HepG2 (cell line): Measurements from ENCODE around the gene ELMOD3. TPM values are rescaled to one million over a fixed set of nuclear protein-coding genes. Genes with fewer than 3 reads are reported as not detected.
A peak's percentile ranks its signal among the peaks of the same experiment; 100 is the strongest.

Experiments
- ARNTL ChIP-seq: sonication (generic); formaldehyde crosslinking; IDR thresholded peaks from 2 replicates; pipeline ENCODE4 v1.4.0; 2020; ENCODE audit warnings: mild to moderate bottlenecking, missing genetic modification reagents
- BCL6 ChIP-seq: IDR thresholded peaks from 2 replicates; pipeline ENCODE4 v1.6.1; 2016; ENCODE audit warnings: missing genetic modification reagents, missing compliant biosample characterization
- GZF1 ChIP-seq: sonication (generic); formaldehyde crosslinking; IDR thresholded peaks from 2 replicates; pipeline ENCODE4 v1.5.1; 2020; ENCODE audit warnings: mild to moderate bottlenecking, missing genetic modification reagents
- MTA1 ChIP-seq: sonication (generic); formaldehyde crosslinking; IDR thresholded peaks from 2 replicates; pipeline ENCODE4 v1.4.0; 2020; ENCODE audit warnings: missing genetic modification reagents, mild to moderate bottlenecking, borderline replicate concordance
- NFYB ChIP-seq: sonication (generic); formaldehyde crosslinking; IDR thresholded peaks from 2 replicates; pipeline ENCODE4 v1.4.0; 2020; ENCODE audit warnings: missing genetic modification reagents
- ONECUT2 ChIP-seq: sonication (generic); formaldehyde crosslinking; IDR thresholded peaks from 2 replicates; pipeline ENCODE4 v1.4.0; 2020; ENCODE audit warnings: missing genetic modification reagents
- POLR2AphosphoS5 ChIP-seq: IDR thresholded peaks from 2 replicates; pipeline ENCODE4 v1.6.1; 2012; ENCODE audit warnings: low read depth, low read length
- SOX6 ChIP-seq, 2 experiments: fragments of 450-650 bp in 1 of 2; sonication (generic) in 1 of 2; formaldehyde crosslinking in 1 of 2; IDR thresholded peaks; 2 replicates each; pipeline versions ENCODE4 v1.4.0 to v1.6.1; 2017 to 2020; ENCODE audit warnings: antibody characterized with exemption in 1 of 2, mild to moderate bottlenecking in 1 of 2, missing genetic modification reagents in 1 of 2
- SRF ChIP-seq: IDR thresholded peaks from 2 replicates; pipeline ENCODE4 v1.6.1; 2011; ENCODE audit warnings: mild to moderate bottlenecking, low read depth, low read length, moderate library complexity
- TGIF2 ChIP-seq: IDR thresholded peaks from 2 replicates; pipeline ENCODE4 v1.6.1; 2016; ENCODE audit warnings: control low read depth, missing compliant biosample characterization
- YY1 ChIP-seq: IDR thresholded peaks from 2 replicates; pipeline ENCODE4 v1.6.1; 2011; ENCODE audit warnings: low read length, low read depth, moderate library complexity, mild to moderate bottlenecking; ENCODE audit not compliant: insufficient read depth, insufficient replicate concordance
- ZBTB8A ChIP-seq: sonication (generic); formaldehyde crosslinking; IDR thresholded peaks from 2 replicates; pipeline ENCODE4 v1.4.0; 2020; ENCODE audit warnings: mild to moderate bottlenecking, low read depth, missing genetic modification reagents, borderline replicate concordance
- ZFP36L1 ChIP-seq: sonication (generic); formaldehyde crosslinking; IDR thresholded peaks from 2 replicates; pipeline ENCODE4 v1.8.0; 2022; ENCODE audit warnings: mild to moderate bottlenecking, missing genetic modification reagents, moderate library complexity
- ZFYVE20 ChIP-seq: sonication (generic); formaldehyde crosslinking; IDR thresholded peaks from 2 replicates; pipeline ENCODE4 v1.8.0; 2023; ENCODE audit warnings: low read depth, mild to moderate bottlenecking, moderate library complexity, missing genetic modification reagents, borderline replicate concordance
- ZNF136 ChIP-seq: sonication (generic); formaldehyde crosslinking; IDR thresholded peaks from 2 replicates; pipeline ENCODE4 v1.8.1; 2022; ENCODE audit warnings: low read depth, mild to moderate bottlenecking, moderate library complexity, missing genetic modification reagents
- ZNF251 ChIP-seq: sonication (generic); formaldehyde crosslinking; IDR thresholded peaks from 2 replicates; pipeline ENCODE4 v1.9.0; 2021; ENCODE audit warnings: mild to moderate bottlenecking, missing genetic modification reagents
- ZNF263 ChIP-seq: sonication (generic); formaldehyde crosslinking; IDR thresholded peaks from 2 replicates; pipeline ENCODE4 v1.4.0; 2020; ENCODE audit warnings: missing genetic modification reagents
- ZNF326 ChIP-seq: sonication (generic); formaldehyde crosslinking; IDR thresholded peaks from 2 replicates; pipeline ENCODE4 v1.4.0; 2020; ENCODE audit warnings: missing genetic modification reagents, borderline replicate concordance
- ZNF441 ChIP-seq: sonication (generic); formaldehyde crosslinking; IDR thresholded peaks from 2 replicates; pipeline ENCODE4 v1.7.0; 2021; ENCODE audit warnings: missing genetic modification reagents, borderline replicate concordance
- ZNF598 ChIP-seq: sonication (generic); formaldehyde crosslinking; IDR thresholded peaks from 2 replicates; pipeline ENCODE4 v1.5.1; 2020; ENCODE audit warnings: mild to moderate bottlenecking, missing genetic modification reagents, borderline replicate concordance
- ZNF724P ChIP-seq: sonication (generic); formaldehyde crosslinking; IDR thresholded peaks from 2 replicates; pipeline ENCODE4 v1.8.0; 2022; ENCODE audit warnings: missing genetic modification reagents, borderline replicate concordance
- ZSCAN22 ChIP-seq: sonication (generic); formaldehyde crosslinking; IDR thresholded peaks from 2 replicates; pipeline ENCODE4 v1.4.0; 2020; ENCODE audit warnings: mild to moderate bottlenecking, missing genetic modification reagents
- polyA plus RNA-seq, 8 experiments: library from polyadenylated mRNA; depleted of rRNA in 3 of 8; stranded (reverse) in 7 of 8; unstranded in 1 of 8; fragments of >200 nt; fragmentation: Illumina TruSeq in 4 of 8; extraction: Trizol in 4 of 8; gene quantifications; 2 replicates each; pipeline versions ENCODE4 v1.2.1 to v1.2.3, GENCODE V29; 2011 to 2016; ENCODE audit warnings: low read depth in 4 of 8, missing spikeins in 1 of 8, mixed read lengths in 1 of 8; ENCODE audit not compliant: insufficient read depth in 1 of 8
- total RNA-seq, 5 experiments: library from RNA; depleted of rRNA; stranded (reverse); fragments of >200 nt; fragmentation: Illumina TruSeq; extraction: Trizol; gene quantifications; 2 replicates each; pipeline ENCODE4 v1.2.3, GENCODE V29; 2016; ENCODE audit warnings: low read depth in 1 of 5
- TF ChIP-seq, protein P1 (sequence below): sonication (generic); formaldehyde crosslinking; conservative IDR thresholded peaks from 2 replicates; pipeline ENCODE4 v1.8.0; 2022; ENCODE audit warnings: low read depth, missing genetic modification reagents
- TF ChIP-seq, protein P2 (sequence below): IDR thresholded peaks from 2 replicates; pipeline ENCODE4 v1.6.1; 2016; ENCODE audit warnings: missing genetic modification reagents, missing compliant biosample characterization
- TF ChIP-seq, protein P3 (sequence below): sonication (generic); formaldehyde crosslinking; conservative IDR thresholded peaks from 2 replicates; pipeline ENCODE4 v1.4.0; 2020; ENCODE audit warnings: missing genetic modification reagents
- TF ChIP-seq, protein P4 (sequence below): sonication (generic); formaldehyde crosslinking; IDR thresholded peaks from 2 replicates; pipeline ENCODE4 v1.8.1; 2023; ENCODE audit warnings: mild to moderate bottlenecking, moderate library complexity, missing genetic modification reagents

ELMOD3 gene
- total and polyA plus RNA-seq, 2 of the 13 experiments (the other 11 are each of a cell fraction or from before 2014, with no cell fraction given): 13.3 to 19.5 TPM

DNA sequence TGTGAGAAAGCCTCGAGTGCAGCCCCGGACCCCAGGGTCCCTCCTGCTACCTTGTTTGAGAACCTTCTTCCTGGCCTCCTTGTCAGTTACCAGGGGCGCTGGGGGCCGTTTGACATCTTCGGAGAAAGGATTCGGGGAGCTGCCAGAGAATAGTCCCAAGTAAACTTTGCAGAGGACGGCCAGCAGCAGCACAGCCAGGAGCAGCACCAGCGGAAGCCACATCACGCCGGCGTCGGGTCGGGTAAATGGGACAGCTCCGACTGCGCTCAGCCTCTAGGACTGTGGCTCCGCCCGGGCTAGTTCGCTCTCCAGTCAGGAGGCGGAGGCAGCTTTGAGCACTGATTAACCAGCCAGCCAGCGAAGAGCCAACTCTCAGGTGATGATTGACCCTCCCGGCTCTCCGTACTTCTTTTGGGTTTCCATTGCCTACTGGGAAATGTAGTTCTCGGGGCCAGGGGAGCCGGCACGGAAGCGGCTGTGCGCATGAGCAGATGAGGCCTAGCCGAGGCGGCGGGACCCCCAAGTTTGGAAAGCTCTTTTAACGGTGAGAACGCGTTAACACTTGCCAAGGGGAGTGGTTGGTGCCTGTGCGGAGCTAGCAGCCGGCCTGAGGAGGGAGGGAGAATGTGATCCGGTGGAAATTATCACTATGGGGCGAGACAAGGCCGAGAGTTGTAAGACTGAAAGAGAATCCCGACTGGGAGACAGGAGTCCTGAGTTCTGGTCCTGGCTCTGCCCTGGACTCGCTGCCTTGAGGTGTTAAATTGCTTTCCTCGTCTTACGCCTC, at the start of gene ELMOD3, which contains the start of gene RETSAT (continued):
- TF ChIP-seq, protein P1, sequence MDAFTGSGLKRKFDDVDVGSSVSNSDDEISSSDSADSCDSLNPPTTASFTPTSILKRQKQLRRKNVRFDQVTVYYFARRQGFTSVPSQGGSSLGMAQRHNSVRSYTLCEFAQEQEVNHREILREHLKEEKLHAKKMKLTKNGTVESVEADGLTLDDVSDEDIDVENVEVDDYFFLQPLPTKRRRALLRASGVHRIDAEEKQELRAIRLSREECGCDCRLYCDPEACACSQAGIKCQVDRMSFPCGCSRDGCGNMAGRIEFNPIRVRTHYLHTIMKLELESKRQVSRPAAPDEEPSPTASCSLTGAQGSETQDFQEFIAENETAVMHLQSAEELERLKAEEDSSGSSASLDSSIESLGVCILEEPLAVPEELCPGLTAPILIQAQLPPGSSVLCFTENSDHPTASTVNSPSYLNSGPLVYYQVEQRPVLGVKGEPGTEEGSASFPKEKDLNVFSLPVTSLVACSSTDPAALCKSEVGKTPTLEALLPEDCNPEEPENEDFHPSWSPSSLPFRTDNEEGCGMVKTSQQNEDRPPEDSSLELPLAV (CRISPR knock-in tag): no peak
- TF ChIP-seq ONECUT2 (CRISPR knock-in tag) (peak; percentile 74), ZNF326 (CRISPR knock-in tag) (no peak), ZSCAN22 (peak; percentile 99), ZNF724P (peak; percentile 34; the same call in 1 of the 2 replicates), ZNF598 (CRISPR knock-in tag) (peak; percentile 33; the same call in 1 of the 2 replicates), SRF (no peak; the same call in 1 of the 2 replicates), ZNF441 (CRISPR knock-in tag) (peak; percentile 37; the same call in 1 of the 2 replicates), ZFP36L1 (CRISPR knock-in tag) (0 out of 2 replicates have a peak, but pooled peaks have one; percentile 21), BCL6 (peak; percentile 59), SOX6 (IDR thresholded peaks at IDR 0.05) (no peak), SOX6 (CRISPR knock-in tag; IDR thresholded peaks at IDR 0.05) (peak; percentile 84), ZNF136 (peak; percentile 72; the same call in 1 of the 2 replicates), GZF1 (CRISPR knock-in tag) (0 out of 2 replicates have a peak, but pooled peaks have one; percentile 45), ZNF251 (CRISPR knock-in tag) (no peak; the same call in 1 of the 2 replicates), ARNTL (CRISPR knock-in tag) (peak; percentile 91), ZNF263 (CRISPR knock-in tag) (peak; percentile 39; the same call in 1 of the 2 replicates), ZBTB8A (CRISPR knock-in tag) (peak; percentile 85; the same call in 1 of the 2 replicates), NFYB (CRISPR knock-in tag) (peak; percentile 75), POLR2AphosphoS5 (peak; percentile 100), TGIF2 (CRISPR knock-in tag) (no peak; the same call in none of the 2 replicates), ZFYVE20 (CRISPR knock-in tag) (no peak), MTA1 (CRISPR knock-in tag) (peak; percentile 81; the same call in 1 of the 2 replicates), YY1 (peak; percentile 83)
- TF ChIP-seq, protein P2, sequence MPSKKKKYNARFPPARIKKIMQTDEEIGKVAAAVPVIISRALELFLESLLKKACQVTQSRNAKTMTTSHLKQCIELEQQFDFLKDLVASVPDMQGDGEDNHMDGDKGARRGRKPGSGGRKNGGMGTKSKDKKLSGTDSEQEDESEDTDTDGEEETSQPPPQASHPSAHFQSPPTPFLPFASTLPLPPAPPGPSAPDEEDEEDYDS (CRISPR knock-in tag): peak; percentile 99
- TF ChIP-seq, protein P3, sequence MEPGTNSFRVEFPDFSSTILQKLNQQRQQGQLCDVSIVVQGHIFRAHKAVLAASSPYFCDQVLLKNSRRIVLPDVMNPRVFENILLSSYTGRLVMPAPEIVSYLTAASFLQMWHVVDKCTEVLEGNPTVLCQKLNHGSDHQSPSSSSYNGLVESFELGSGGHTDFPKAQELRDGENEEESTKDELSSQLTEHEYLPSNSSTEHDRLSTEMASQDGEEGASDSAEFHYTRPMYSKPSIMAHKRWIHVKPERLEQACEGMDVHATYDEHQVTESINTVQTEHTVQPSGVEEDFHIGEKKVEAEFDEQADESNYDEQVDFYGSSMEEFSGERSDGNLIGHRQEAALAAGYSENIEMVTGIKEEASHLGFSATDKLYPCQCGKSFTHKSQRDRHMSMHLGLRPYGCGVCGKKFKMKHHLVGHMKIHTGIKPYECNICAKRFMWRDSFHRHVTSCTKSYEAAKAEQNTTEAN: peak; percentile 85; the same call in 1 of the 2 replicates
- TF ChIP-seq, protein P4, sequence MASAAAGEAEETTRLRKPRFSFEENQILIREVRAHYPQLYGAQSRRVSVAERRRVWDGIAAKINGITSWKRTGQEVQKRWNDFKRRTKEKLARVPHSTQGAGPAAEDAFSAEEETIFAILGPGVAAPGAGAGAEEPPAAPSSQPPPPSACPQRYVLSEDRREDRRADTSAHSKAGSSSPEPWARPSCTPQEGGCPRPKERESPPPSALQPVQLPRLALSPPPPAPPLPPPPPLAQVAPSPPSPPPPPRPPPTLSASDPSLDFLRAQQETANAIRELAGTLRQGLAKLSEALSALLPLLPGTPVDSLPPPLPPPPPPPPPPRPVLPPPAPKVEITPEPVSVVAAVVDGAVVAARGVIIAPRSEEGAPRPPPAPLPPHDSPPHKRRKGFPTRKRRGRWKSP (CRISPR knock-in tag): peak; percentile 77
